Esophagus squamous epithelium (tissue), 5 donors: ENCODE measurements around the gene KCNH6. TPM values are rescaled to one million over a fixed set of nuclear protein-coding genes. Genes with fewer than 3 reads are reported as not detected.

Experiments used
- DNase-seq: peaks from one replicate; lab custom pipeline; 2025; lab: John Stamatoyannopoulos, UW
- H3K27ac ChIP-seq, 4 donors: fragments of 200-600 bp; sonication (generic); one replicate each; pipeline ENCODE4 v1.5.1; 2016 to 2019; ENCODE audit warnings: mild to moderate bottlenecking in 1 of 4
- H3K27me3 ChIP-seq, 4 donors: fragments of 200-600 bp; sonication (generic); 1 replicate in 3 of 4; 2 replicates in 1 of 4; pipeline versions ENCODE4 v1.5.1 to v1.6.0; 2017 to 2021; ENCODE audit warnings: antibody characterized with exemption in 1 of 4
- H3K36me3 ChIP-seq, 3 donors: fragments of 200-600 bp; sonication (generic); one replicate each; pipeline ENCODE4 v1.5.1; 2016 to 2019
- H3K4me1 ChIP-seq, 3 donors: fragments of 200-600 bp; sonication (generic); one replicate each; pipeline ENCODE4 v1.5.1; 2017 to 2019
- H3K4me3 ChIP-seq, 4 donors: fragments of 200-600 bp; sonication (generic); 1 replicate in 3 of 4; 2 replicates in 1 of 4; pipeline ENCODE4 v1.5.1; 2016 to 2019; ENCODE audit warnings: mild to moderate bottlenecking in 2 of 4, moderate library complexity in 1 of 4
- H3K9me3 ChIP-seq, 3 donors: fragments of 200-600 bp; sonication (generic); one replicate each; pipeline ENCODE4 v1.5.1; 2016 to 2019
- POLR2A ChIP-seq, 4 donors: fragments of 450-650 bp; IDR thresholded peaks; one replicate each; pipeline ENCODE4 v1.6.1; 2017; ENCODE audit warnings: antibody characterized with exemption in 4 of 4, mild to moderate bottlenecking in 4 of 4, moderate library complexity in 3 of 4
- WGBS, 2 donors: methylation state at CpG; one replicate each; pipeline ENCODE4 v1.1.5; 2018; 5-methylcytosine and 5-hydroxymethylcytosine counted together
- intact Hi-C: fragments of 100-400 bp; cut with DNase I; formaldehyde crosslinking; loops from one replicate; pipeline ENCODE4 v1.15.0; 2022
- total RNA-seq, 4 donors: library from RNA; depleted of rRNA; stranded (reverse); fragments of >200 nt; gene quantifications; one replicate each; pipeline ENCODE4 v1.1.0, GENCODE V29; 2016
- TF ChIP-seq, protein P1 (sequence below), 6 experiments: fragments of 450-650 bp in 4 of 6; fragments of 200-600 bp in 2 of 6; sonication (generic) in 2 of 6; IDR thresholded peaks; one replicate each; pipeline ENCODE4 v1.5.1; 2016 to 2019; ENCODE audit warnings: antibody characterized with exemption in 6 of 6, mild to moderate bottlenecking in 4 of 6, moderate library complexity in 4 of 6
- donor health status: DM: yes; HTN: yes; CAD: no.

Gene KCNH6
- total RNA-seq, 4 donors from 2014 or later: not detected

DNA sequence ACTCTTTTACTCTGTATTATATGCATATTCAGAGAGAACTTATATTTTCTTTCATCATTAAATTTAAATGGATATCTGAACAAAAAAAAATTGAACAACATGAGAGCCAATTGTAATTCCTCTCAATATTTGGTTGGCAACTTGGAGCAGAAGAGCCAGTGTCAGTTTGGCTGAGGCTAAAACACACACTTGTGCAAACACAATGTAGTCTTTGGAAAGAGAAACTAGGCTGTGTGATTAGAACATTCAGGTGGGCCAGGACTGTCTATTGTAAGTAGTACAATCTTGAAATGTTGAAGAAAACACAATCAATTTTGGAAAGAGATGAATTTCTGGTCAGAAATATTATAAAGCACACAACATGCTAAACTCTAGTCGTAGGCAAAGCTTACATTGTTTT, 44.1 kb downstream of the KCNH6 start:
- H3K27me3 ChIP-seq: no peaks in the 10 kb centered on the region
- TF ChIP-seq, protein P1, sequence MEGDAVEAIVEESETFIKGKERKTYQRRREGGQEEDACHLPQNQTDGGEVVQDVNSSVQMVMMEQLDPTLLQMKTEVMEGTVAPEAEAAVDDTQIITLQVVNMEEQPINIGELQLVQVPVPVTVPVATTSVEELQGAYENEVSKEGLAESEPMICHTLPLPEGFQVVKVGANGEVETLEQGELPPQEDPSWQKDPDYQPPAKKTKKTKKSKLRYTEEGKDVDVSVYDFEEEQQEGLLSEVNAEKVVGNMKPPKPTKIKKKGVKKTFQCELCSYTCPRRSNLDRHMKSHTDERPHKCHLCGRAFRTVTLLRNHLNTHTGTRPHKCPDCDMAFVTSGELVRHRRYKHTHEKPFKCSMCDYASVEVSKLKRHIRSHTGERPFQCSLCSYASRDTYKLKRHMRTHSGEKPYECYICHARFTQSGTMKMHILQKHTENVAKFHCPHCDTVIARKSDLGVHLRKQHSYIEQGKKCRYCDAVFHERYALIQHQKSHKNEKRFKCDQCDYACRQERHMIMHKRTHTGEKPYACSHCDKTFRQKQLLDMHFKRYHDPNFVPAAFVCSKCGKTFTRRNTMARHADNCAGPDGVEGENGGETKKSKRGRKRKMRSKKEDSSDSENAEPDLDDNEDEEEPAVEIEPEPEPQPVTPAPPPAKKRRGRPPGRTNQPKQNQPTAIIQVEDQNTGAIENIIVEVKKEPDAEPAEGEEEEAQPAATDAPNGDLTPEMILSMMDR (IDR thresholded peaks at IDR 0.05): no peak
- TF ChIP-seq POLR2A (IDR thresholded peaks at IDR 0.05): no peak
- H3K9me3 ChIP-seq: no peaks in the 10 kb centered on the region
- H3K4me3 ChIP-seq: no peak overlapping the region
- no peak for DNase-seq
- intact Hi-C loops: no loop called here
- H3K4me1 ChIP-seq: no peaks in the 10 kb centered on the region
- H3K36me3 ChIP-seq: peaks cover 0 to 3% (median 0%) of the 10 kb centered on the region in 3 donors
- no peak overlapping the region for H3K27ac ChIP-seq
- WGBS, 2 donors: 94 to 95% methylated on average over 1 of the region's 1 CpG

DNA sequence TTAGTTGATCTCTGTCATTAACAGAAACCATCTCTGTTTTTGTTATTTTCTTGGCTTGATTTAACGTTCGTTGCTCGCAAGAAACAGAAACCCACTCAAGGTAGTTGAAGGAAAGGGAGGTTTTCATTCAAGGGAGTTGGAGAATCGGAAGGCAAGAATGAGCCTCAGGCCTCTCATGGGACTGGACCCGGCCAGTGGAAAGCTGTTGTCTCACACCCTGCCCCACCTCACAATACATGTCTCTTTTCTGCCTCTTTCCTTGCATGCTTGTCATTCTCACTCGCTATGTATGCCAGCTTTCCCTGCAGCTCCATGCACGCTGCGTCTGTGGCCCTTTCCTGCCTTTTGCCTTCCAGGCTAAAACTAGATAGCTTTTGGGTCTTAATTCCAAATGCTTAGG, 45.4 kb downstream of the KCNH6 start:
- Histone ChIP-seq H3K4me1 (no peaks in the 10 kb centered on the region), H3K27ac (no peak overlapping the region), H3K36me3 (peaks cover 0 to 3% (median 0%) of the 10 kb centered on the region in 3 donors), H3K4me3 (no peak overlapping the region), H3K9me3 (no peaks in the 10 kb centered on the region), H3K27me3 (no peaks in the 10 kb centered on the region)
- TF ChIP-seq, protein P1 (IDR thresholded peaks at IDR 0.05): no peak
- TF ChIP-seq POLR2A (IDR thresholded peaks at IDR 0.05): no peak
- intact Hi-C loops: no loop called here
- no peak for DNase-seq
- 84 to 87% methylated on average over 8 of the region's 8 CpGs for WGBS, 2 donors

DNA sequence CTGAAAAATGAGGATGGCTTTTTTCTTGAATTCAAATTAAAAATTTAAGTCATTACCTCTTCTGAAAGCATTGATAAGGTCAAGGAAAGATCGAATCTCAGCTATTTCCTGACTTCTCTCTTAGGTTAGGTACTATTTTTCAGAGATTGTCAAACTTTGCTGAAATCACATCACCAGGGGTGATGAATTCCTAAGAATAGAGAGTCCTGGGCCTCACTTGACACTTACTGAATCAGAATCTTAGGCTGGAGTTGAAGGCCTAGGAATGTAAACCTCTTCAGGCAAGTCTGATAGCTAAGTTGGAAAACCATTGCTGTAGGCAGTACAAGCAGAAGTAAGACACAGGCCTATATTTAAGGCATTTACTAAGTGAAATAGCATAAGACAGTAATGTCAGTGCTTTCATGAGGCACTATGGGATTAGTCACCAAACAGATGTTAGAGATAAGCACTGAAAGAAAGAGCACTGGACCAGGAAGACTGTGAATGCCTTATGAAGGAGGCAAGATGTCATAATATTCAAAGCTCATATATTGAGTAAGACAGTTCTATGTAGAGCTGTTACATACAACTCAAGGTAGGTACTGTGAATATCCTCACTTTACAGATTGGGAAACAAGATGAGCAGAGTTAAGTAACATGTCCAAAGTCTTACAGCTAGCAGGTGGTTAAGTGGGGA, 48.6 kb downstream of the KCNH6 start:
- no peak for DNase-seq
- 88 to 100% methylated on average over 1 of the region's 1 CpG for WGBS, 2 donors
- H3K27ac ChIP-seq: no peak overlapping the region
- no peak for TF ChIP-seq POLR2A (IDR thresholded peaks at IDR 0.05)
- TF ChIP-seq, protein P1 (IDR thresholded peaks at IDR 0.05): no peak
- H3K27me3 ChIP-seq: no peaks in the 10 kb centered on the region
- no peaks in the 10 kb centered on the region for H3K4me1 ChIP-seq
- peaks cover 0 to 3% (median 0%) of the 10 kb centered on the region in 3 donors for H3K36me3 ChIP-seq
- H3K4me3 ChIP-seq: no peak overlapping the region
- intact Hi-C loops: no loop called here
- no peaks in the 10 kb centered on the region for H3K9me3 ChIP-seq

DNA sequence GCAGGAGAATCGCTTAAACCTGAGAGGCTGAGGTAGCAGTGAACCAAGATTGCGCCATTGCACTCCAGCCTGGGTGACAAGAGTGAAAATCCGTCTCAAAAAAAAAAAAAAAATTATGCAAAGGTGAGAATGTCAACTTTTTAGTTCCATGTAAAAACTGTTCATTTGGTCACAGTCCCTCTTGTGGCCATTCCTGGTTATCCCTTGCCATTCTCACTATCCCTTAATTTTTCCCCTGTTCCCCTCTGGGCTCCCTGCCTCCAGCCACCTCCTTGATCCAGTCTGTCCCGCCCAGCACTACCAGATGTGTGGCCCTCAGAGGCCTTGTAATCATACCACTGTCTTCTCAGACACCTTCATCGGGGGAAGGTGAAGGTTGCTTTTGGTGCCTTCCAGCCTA, 50.5 kb downstream of the KCNH6 start:
- no peak for TF ChIP-seq POLR2A (IDR thresholded peaks at IDR 0.05)
- TF ChIP-seq, protein P1 (IDR thresholded peaks at IDR 0.05): peak in 3 of 6 experiments; percentile 9 to 40 (median 13)
- Histone ChIP-seq H3K4me3 (no peak overlapping the region), H3K27ac (no peak overlapping the region), H3K36me3 (peaks cover 0 to 7% (median 0%) of the 10 kb centered on the region in 3 donors), H3K27me3 (no peaks in the 10 kb centered on the region), H3K9me3 (no peaks in the 10 kb centered on the region), H3K4me1 (no peaks in the 10 kb centered on the region)
- WGBS, 2 donors: 86% methylated on average over 5 of the region's 5 CpGs
- intact Hi-C loops: no loop called here
- DNase-seq: no peak

DNA sequence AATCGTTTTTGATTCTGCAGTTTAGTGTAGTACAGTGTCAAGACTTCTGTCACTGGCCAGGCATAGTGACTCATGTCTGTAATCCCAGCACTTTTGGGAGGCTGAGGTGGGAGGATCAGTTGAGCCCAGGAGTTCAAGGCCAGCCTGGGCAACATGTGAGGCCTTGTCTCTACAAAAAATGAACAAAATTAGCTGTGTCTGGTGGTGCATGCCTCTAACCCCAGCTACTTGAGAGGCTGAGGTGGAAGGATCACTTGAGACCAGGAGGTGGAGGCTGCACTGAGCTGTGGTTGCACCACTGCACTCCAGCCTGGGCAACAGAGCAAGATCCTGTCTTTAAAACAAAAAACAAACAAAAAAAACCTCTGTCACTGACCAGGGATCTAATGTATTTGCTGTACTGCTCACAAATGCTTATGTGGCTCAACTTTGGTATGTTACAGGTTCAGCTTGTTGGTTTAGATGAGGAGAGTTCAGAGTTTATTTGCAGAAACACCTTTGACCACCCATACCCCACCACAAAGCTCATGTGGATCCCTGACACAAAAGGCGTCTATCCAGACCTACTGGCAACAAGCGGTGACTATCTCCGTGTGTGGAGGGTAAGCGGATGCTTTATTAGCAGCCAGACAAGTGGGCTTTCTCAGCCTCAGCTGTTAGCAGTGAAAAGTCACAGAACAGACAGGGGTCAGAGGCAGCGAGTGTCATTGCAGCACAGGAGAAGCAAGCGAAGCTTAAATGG, 55.0 kb downstream of the KCNH6 start:
- no peak for DNase-seq
- Histone ChIP-seq H3K36me3 (peaks cover 0 to 53% (median 10%) of the 10 kb centered on the region in 3 donors), H3K4me1 (peaks cover 0 to 4% (median 0%) of the 10 kb centered on the region in 3 donors), H3K27ac (no peak overlapping the region), H3K27me3 (no peaks in the 10 kb centered on the region), H3K9me3 (no peaks in the 10 kb centered on the region), H3K4me3 (no peak overlapping the region)
- intact Hi-C loops: no loop called here
- TF ChIP-seq POLR2A (IDR thresholded peaks at IDR 0.05): no peak
- TF ChIP-seq, protein P1 (IDR thresholded peaks at IDR 0.05): no peak
- WGBS, 2 donors: 84 to 90% methylated on average over 7 of the region's 7 CpGs
